A549 (cell line): ENCODE data around the gene STX8. TPM values are rescaled to one million over a fixed set of nuclear protein-coding genes. Genes with fewer than 3 reads are reported as not detected.

Experiments used
- ATAC-seq, 2 experiments: fragments of 200-7000 bp in 1 of 2; fragments of >200 bp in 1 of 2; cut with Nextera tagmentation in 1 of 2; cut with Tn5 transposase in 1 of 2; 3 replicates each; pipeline versions ENCODE4 v1.8.0 to v1.9.1; 2018 to 2020; ENCODE audit warnings: mild to moderate bottlenecking in 1 of 2, moderate library complexity in 1 of 2
- CTCF ChIA-PET: fragments of 300-600 bp; sonication (Branson Sonifier 250); formaldehyde crosslinking; extraction: SDS; loops from one replicate; lab custom pipeline; 2021; ENCODE audit warnings: antibody characterized with exemption, inconsistent platforms; lab: Yijun Ruan, JAX
- POLR2A ChIA-PET: fragments of 350-600 bp; formaldehyde crosslinking; extraction: SDS; loops from one replicate; lab custom pipeline; 2021; ENCODE audit warnings: antibody characterized with exemption, inconsistent platforms; lab: Yijun Ruan, JAX
- DNase-seq, 2 experiments: peaks; one replicate each; pipeline versions ENCODE4 v3.0.0 to v3.0.0-alpha.2; 2011 to 2016; ENCODE audit warnings: low read depth in 1 of 2, low spot score in 1 of 2
- FAIRE-seq: peaks from 2 replicates; lab custom pipeline; 2011; peaks lifted over from hg19 to GRCh38; lab: Jason Lieb, UNC
- H3K27ac ChIP-seq, 2 experiments: fragments of >200 bp; sonication (Bioruptor Twin); formaldehyde crosslinking; 3 replicates each; pipeline ENCODE4 v1.5.1; 2016 to 2017
- H3K4me1 ChIP-seq: fragments of >200 bp; sonication (Bioruptor Twin); formaldehyde crosslinking; 3 replicates; pipeline ENCODE4 v1.6.1; 2016
- H3K4me2 ChIP-seq: fragments of >200 bp; sonication (Bioruptor Twin); formaldehyde crosslinking; 3 replicates; pipeline ENCODE4 v1.6.1; 2016
- H3K4me3 ChIP-seq: fragments of >200 bp; sonication (Bioruptor Twin); formaldehyde crosslinking; 3 replicates; pipeline ENCODE4 v1.5.1; 2016
- H3K9me3 ChIP-seq: fragments of >200 bp; sonication (Bioruptor Twin); formaldehyde crosslinking; 3 replicates; pipeline ENCODE4 v1.6.1; 2016
- CBX2 ChIP-seq: fragments of 200-600 bp; sonication (generic); IDR thresholded peaks from 2 replicates; pipeline ENCODE4 v1.6.1; 2016; ENCODE audit warnings: low read depth, mild to moderate bottlenecking, borderline replicate concordance
- CEBPB ChIP-seq, 2 experiments: fragments of >200 bp in 1 of 2; sonication (Bioruptor Twin) in 1 of 2; formaldehyde crosslinking in 1 of 2; IDR thresholded peaks; 2 replicates each; pipeline ENCODE4 v1.6.1; 2012 to 2016
- CHD4 ChIP-seq: fragments of 200-600 bp; sonication (generic); IDR thresholded peaks from 2 replicates; pipeline ENCODE4 v1.6.1; 2016; ENCODE audit warnings: antibody characterized with exemption, mild to moderate bottlenecking, borderline replicate concordance
- EHF ChIP-seq: fragments of 250-450 bp; sonication (Bioruptor Pico); IDR thresholded peaks from 2 replicates; pipeline ENCODE4 v1.5.0; 2020; ENCODE audit warnings: mild to moderate bottlenecking
- EHMT2 ChIP-seq: fragments of 200-600 bp; sonication (generic); IDR thresholded peaks from 2 replicates; pipeline ENCODE4 v1.6.1; 2016; ENCODE audit warnings: antibody characterized with exemption, low read depth, mild to moderate bottlenecking, moderate library complexity
- EP300 ChIP-seq, 2 experiments: fragments of >200 bp; sonication (Bioruptor Twin); formaldehyde crosslinking; IDR thresholded peaks; 2 replicates in 1 of 2; 3 replicates in 1 of 2; pipeline ENCODE4 v1.6.1; 2016 to 2017
- FOSB ChIP-seq: fragments of 250-450 bp; sonication (Bioruptor Pico); IDR thresholded peaks from 2 replicates; pipeline ENCODE4 v1.5.0; 2020; ENCODE audit warnings: mild to moderate bottlenecking, moderate library complexity
- FOXS1 ChIP-seq: fragments of 250-450 bp; sonication (Bioruptor Pico); IDR thresholded peaks from 2 replicates; pipeline ENCODE4 v1.5.0; 2020; ENCODE audit warnings: mild to moderate bottlenecking, moderate library complexity
- JUN ChIP-seq, 2 experiments: fragments of >200 bp; sonication (Bioruptor Twin); formaldehyde crosslinking; IDR thresholded peaks; 2 replicates in 1 of 2; 3 replicates in 1 of 2; pipeline ENCODE4 v1.6.1; 2016 to 2017
- JUNB ChIP-seq: fragments of >200 bp; sonication (Bioruptor Twin); formaldehyde crosslinking; IDR thresholded peaks from 2 replicates; pipeline ENCODE4 v1.6.1; 2016
- KDM5A ChIP-seq: fragments of 200-600 bp; sonication (generic); IDR thresholded peaks from 2 replicates; pipeline ENCODE4 v1.6.1; 2016; ENCODE audit warnings: antibody characterized with exemption, mild to moderate bottlenecking
- MYC ChIP-seq: IDR thresholded peaks from 2 replicates; pipeline ENCODE4 v1.6.1; 2012; ENCODE audit warnings: mild to moderate bottlenecking, inconsistent platforms, low read length, improper control_type of control experiment, borderline replicate concordance
- PHF8 ChIP-seq: fragments of 200-600 bp; sonication (generic); IDR thresholded peaks from 2 replicates; pipeline ENCODE4 v1.6.1; 2016; ENCODE audit warnings: low read depth, mild to moderate bottlenecking, antibody characterized with exemption, moderate library complexity, borderline replicate concordance
- POLR2A ChIP-seq: IDR thresholded peaks from 2 replicates; pipeline ENCODE4 v1.6.1; 2012; ENCODE audit warnings: mild to moderate bottlenecking, low read length
- RCOR1 ChIP-seq: fragments of 150-350 bp; IDR thresholded peaks from 2 replicates; pipeline ENCODE4 v1.6.1; 2014; ENCODE audit warnings: antibody characterized with exemption, low read length, low read depth
- RNF2 ChIP-seq: fragments of 200-600 bp; sonication (generic); IDR thresholded peaks from 2 replicates; pipeline ENCODE4 v1.6.1; 2016; ENCODE audit warnings: low read depth, mild to moderate bottlenecking, antibody characterized with exemption, moderate library complexity, borderline replicate concordance
- TP53 ChIP-seq: fragments of 250-450 bp; sonication (Bioruptor Pico); IDR thresholded peaks from 2 replicates; pipeline ENCODE4 v1.5.0; 2021; ENCODE audit warnings: mild to moderate bottlenecking, moderate library complexity
- ZC3H11A ChIP-seq: fragments of 450-650 bp; IDR thresholded peaks from 2 replicates; pipeline ENCODE4 v1.6.1; 2014; ENCODE audit warnings: antibody characterized with exemption, mild to moderate bottlenecking
- ZNF302 ChIP-seq: fragments of 250-450 bp; sonication (Bioruptor Pico); IDR thresholded peaks from 2 replicates; pipeline ENCODE4 v1.9.0; 2021; ENCODE audit warnings: inconsistent platforms, mild to moderate bottlenecking, moderate library complexity
- whole genome bisulfite sequencing: methylation state at CpG from one replicate; pipeline ENCODE4 v1.1.6; 2017; ENCODE audit errors: missing lambda C conversion rate; 5-methylcytosine and 5-hydroxymethylcytosine counted together
- polyA plus RNA-seq, 4 experiments: library from polyadenylated mRNA; depleted of rRNA in 3 of 4; stranded (reverse); fragments of >200 nt; fragmentation: RNase III in 1 of 4; extraction: RNeasy Plus Mini Kit Qiagen cat#74134 plus additional on column Dnase treatment in 1 of 4; gene quantifications; 2 replicates in 3 of 4; 3 replicates in 1 of 4; pipeline ENCODE4 v1.2.3, GENCODE V29; 2011 to 2017
- TF ChIP-seq, protein P1 (sequence below): IDR thresholded peaks from 2 replicates; pipeline ENCODE4 v1.6.1; 2012
- TF ChIP-seq, protein P2 (sequence below): fragments of >200 bp; sonication (Bioruptor Twin); formaldehyde crosslinking; IDR thresholded peaks from 3 replicates; pipeline ENCODE4 v1.6.1; 2016
- TF ChIP-seq, protein P3 (sequence below): fragments of 450-650 bp; IDR thresholded peaks from 2 replicates; pipeline ENCODE4 v1.6.1; 2014; ENCODE audit warnings: antibody characterized with exemption
- TF ChIP-seq, protein P4 (sequence below): fragments of >200 bp; sonication (Bioruptor Twin); formaldehyde crosslinking; IDR thresholded peaks from 2 replicates; pipeline ENCODE4 v1.6.1; 2016
- TF ChIP-seq, protein P5 (sequence below): fragments of 150-350 bp; IDR thresholded peaks from 2 replicates; pipeline ENCODE4 v1.6.1; 2014; ENCODE audit warnings: low read depth, mild to moderate bottlenecking, low read length
- TF ChIP-seq, protein P6 (sequence below): IDR thresholded peaks from 2 replicates; pipeline ENCODE4 v1.6.1; 2012

Gene STX8
- polyA plus RNA-seq, 2 of the 4 experiments (the other 2 are of a cell fraction) = 93.6 to 168 TPM

DNA sequence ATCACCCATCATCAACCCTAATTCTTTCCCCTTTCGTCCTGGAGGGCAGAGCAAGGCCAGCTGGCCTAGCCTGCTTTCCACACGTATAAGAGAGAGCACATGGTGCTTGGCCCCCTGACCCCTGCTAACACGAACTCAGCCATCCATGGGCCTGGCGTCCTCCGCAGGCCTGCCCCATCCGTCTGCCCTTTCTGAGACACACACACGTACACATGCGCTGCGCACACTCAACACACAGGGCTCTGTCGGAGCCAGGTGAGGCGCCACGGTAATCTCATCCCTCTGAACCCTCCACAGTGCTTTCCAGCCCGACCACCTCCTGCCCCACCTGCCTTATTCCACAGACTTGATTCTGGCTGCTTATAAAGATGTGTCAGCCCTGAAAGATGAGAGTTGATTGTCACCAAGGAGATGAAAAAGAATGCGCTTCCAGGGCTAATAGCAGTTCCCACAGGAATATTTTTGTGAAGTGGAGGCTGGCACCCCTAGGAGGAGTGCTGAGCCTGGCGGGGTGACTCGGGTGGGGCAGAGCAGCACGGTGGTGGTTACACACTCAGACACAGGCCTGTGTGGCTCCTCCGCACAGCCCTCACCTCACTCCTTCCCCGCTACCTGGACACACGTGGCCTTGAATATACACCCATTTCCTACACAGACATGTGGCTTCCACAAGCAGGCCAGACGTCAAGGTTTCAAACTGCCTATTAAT lies 326.2 kb downstream of the STX8 start (continued):
- TF ChIP-seq JUN (IDR thresholded peaks at IDR 0.05) = no peak
- TF ChIP-seq, protein P1, sequence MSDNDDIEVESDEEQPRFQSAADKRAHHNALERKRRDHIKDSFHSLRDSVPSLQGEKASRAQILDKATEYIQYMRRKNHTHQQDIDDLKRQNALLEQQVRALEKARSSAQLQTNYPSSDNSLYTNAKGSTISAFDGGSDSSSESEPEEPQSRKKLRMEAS = no peak
- TF ChIP-seq POLR2A = no peak
- no peak for TF ChIP-seq FOXS1 (CRISPR knock-in tag)
- no peak for TF ChIP-seq EP300 (IDR thresholded peaks at IDR 0.05)
- no peak for TF ChIP-seq EHMT2
- no peak for TF ChIP-seq CHD4
- no peak for TF ChIP-seq KDM5A
- TF ChIP-seq, protein P2, sequence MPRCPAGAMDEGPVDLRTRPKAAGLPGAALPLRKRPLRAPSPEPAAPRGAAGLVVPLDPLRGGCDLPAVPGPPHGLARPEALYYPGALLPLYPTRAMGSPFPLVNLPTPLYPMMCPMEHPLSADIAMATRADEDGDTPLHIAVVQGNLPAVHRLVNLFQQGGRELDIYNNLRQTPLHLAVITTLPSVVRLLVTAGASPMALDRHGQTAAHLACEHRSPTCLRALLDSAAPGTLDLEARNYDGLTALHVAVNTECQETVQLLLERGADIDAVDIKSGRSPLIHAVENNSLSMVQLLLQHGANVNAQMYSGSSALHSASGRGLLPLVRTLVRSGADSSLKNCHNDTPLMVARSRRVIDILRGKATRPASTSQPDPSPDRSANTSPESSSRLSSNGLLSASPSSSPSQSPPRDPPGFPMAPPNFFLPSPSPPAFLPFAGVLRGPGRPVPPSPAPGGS = no peak

DNA sequence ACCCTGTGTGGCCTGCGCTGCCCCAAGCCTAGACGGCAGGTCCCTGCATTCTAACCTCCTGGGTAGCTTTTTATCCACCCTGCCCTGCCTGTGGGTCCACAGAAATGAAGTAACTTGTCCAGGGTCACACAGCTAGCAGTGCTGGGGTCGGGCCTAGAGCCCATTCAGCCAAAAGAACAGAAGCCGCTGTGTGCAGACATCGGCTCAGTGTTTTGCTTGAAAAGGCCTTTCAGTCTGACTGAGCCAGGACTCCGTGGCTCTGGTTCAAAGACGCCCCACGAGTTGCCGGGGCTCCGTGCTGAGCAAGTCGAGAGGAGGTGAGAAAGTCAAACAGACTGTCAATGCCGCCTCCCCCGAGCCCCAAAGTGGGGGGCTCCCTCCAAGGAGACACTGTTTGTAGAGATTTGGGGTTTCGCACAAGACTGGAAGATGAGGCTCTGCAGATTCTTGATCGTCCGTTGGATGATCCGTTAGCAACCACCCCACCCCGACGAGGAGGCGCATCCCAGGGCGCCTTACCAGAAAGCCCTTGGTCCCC lies 328.1 kb downstream of the STX8 start:
- Histone ChIP-seq H3K9me3 (no peaks in the 10 kb centered on the region), H3K4me3 (no peak overlapping the region), H3K4me1 (no peaks in the 10 kb centered on the region), H3K27ac (no peak overlapping the region), H3K4me2 (no peak overlapping the region)
- DNase-seq (no peak), ATAC-seq (no peak), FAIRE-seq (no peak)
- 88% methylated on average over 21 of the region's 21 CpGs for WGBS
- ChIA-PET CTCF (no interaction called here), POLR2A (no interaction called here)
- no peak for TF ChIP-seq POLR2A
- TF ChIP-seq, protein P3, sequence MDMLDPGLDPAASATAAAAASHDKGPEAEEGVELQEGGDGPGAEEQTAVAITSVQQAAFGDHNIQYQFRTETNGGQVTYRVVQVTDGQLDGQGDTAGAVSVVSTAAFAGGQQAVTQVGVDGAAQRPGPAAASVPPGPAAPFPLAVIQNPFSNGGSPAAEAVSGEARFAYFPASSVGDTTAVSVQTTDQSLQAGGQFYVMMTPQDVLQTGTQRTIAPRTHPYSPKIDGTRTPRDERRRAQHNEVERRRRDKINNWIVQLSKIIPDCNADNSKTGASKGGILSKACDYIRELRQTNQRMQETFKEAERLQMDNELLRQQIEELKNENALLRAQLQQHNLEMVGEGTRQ = no peak
- TF ChIP-seq, protein P2 = no peak

DNA sequence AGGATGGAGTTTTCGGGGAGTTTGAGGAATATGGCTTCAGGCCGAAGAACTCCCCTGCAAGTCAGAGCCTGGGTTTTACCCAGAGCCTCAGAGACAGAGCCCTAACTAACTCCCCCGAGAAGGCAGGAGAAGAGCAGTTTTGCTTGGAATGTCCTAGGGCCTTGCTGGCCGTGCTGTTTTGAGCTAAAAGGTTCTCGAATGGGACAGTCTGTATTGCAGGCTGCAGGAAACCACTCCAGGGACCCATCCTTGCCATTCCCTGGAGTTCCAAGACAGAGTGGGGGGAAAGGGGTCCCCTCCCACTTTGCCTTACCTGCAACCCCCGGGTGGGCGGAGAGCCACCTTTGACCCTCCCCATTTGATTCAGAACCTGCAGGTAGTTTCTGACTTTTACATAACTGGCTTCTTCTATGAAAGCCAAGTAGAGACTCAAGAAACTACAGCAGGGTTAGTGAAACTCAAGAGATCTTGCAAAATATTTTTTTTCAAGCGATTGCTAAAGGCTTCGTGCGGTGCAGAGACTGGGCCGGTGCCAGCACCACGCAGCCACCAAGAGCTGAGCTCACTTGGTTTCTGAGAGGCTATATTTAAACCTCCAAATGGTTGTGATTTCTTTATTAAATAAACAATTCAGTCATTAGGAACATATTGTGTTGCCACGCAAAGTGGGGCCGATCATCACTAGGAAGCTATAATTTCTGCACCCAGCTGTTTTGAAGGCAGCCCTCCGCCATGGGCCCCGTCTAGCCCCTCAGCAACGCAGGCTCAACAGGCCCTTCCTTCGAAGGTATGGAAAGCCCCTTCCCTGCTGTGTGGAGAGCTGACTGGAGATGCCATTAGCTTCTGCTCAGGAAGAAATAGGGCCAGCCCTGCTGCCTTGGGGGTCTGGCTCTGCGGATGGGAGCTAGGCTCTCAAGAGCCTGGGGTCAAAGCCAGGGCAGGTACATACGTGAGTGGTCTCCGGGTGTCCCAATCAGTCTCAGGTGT lies 331.3 kb downstream of the STX8 start:
- ATAC-seq = no peak
- no peaks in the 10 kb centered on the region for H3K9me3 ChIP-seq
- no peak for DNase-seq
- 89% methylated on average over 21 of the region's 21 CpGs for WGBS
- POLR2A ChIA-PET = no interaction called here
- TF ChIP-seq, protein P3 = no peak
- no peak for TF ChIP-seq RCOR1
- TF ChIP-seq, protein P4, sequence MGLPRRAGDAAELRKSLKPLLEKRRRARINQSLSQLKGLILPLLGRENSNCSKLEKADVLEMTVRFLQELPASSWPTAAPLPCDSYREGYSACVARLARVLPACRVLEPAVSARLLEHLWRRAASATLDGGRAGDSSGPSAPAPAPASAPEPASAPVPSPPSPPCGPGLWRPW = no peak
- no peak for TF ChIP-seq MYC
- TF ChIP-seq TP53 (CRISPR knock-in tag) = no peak
- TF ChIP-seq, protein P5, sequence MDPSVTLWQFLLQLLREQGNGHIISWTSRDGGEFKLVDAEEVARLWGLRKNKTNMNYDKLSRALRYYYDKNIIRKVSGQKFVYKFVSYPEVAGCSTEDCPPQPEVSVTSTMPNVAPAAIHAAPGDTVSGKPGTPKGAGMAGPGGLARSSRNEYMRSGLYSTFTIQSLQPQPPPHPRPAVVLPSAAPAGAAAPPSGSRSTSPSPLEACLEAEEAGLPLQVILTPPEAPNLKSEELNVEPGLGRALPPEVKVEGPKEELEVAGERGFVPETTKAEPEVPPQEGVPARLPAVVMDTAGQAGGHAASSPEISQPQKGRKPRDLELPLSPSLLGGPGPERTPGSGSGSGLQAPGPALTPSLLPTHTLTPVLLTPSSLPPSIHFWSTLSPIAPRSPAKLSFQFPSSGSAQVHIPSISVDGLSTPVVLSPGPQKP = no peak
- TF ChIP-seq FOSB = no peak
- no peak for TF ChIP-seq PHF8
- no peak for TF ChIP-seq CBX2
- TF ChIP-seq RNF2 = no peak
- no peak for TF ChIP-seq ZNF302
- no peak for TF ChIP-seq JUNB
- TF ChIP-seq EHF = no peak
- no peak for TF ChIP-seq ZC3H11A
- TF ChIP-seq CEBPB (IDR thresholded peaks at IDR 0.05) = no peak
- TF ChIP-seq, protein P6, sequence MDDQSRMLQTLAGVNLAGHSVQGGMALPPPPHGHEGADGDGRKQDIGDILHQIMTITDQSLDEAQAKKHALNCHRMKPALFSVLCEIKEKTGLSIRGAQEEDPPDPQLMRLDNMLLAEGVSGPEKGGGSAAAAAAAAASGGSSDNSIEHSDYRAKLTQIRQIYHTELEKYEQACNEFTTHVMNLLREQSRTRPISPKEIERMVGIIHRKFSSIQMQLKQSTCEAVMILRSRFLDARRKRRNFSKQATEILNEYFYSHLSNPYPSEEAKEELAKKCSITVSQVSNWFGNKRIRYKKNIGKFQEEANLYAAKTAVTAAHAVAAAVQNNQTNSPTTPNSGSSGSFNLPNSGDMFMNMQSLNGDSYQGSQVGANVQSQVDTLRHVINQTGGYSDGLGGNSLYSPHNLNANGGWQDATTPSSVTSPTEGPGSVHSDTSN = no peak
- TF ChIP-seq, all 56 proteins: peak for 0
- no peak overlapping the region for H3K4me3 ChIP-seq
- CTCF ChIA-PET = interaction anchor here (0.7 to 1.5 kb wide), 2 partner anchors 9 to 87 kb away, joined by 3 to 4 read pairs; no protein-coding TSS in a partner anchor
- no peak overlapping the region for H3K27ac ChIP-seq
- H3K4me2 ChIP-seq = no peak overlapping the region
- peaks cover 9% of the 10 kb centered on the region; the same call in 2 of the 3 replicates for H3K4me1 ChIP-seq
- no peak for FAIRE-seq
